HEK293T (cell line): ENCODE measurements around the gene PRKCA.

Experiments
- BHLHE40 ChIP-seq: fragments of 450-650 bp; IDR thresholded peaks from 2 replicates; pipeline ENCODE4 v1.6.1; 2016; ENCODE audit warnings: mild to moderate bottlenecking, moderate library complexity, borderline replicate concordance
- ELF4 ChIP-seq: fragments of 450-650 bp; IDR thresholded peaks from 2 replicates; pipeline ENCODE4 v1.6.1; 2017; ENCODE audit warnings: antibody characterized with exemption
- FOXA1 ChIP-seq: fragments of 450-650 bp; IDR thresholded peaks from 2 replicates; pipeline ENCODE4 v1.6.1; 2016; ENCODE audit warnings: mild to moderate bottlenecking
- FOXK2 ChIP-seq: fragments of 450-650 bp; IDR thresholded peaks from 2 replicates; pipeline ENCODE4 v1.6.1; 2016; ENCODE audit warnings: mild to moderate bottlenecking
- HDGF ChIP-seq: fragments of 450-650 bp; IDR thresholded peaks from 2 replicates; pipeline ENCODE4 v1.6.1; 2017; ENCODE audit warnings: antibody characterized with exemption, borderline replicate concordance
- LEF1 ChIP-seq: fragments of 450-650 bp; IDR thresholded peaks from 2 replicates; pipeline ENCODE4 v1.6.1; 2017; ENCODE audit warnings: mild to moderate bottlenecking, borderline replicate concordance
- NFRKB ChIP-seq: fragments of 450-650 bp; IDR thresholded peaks from 2 replicates; pipeline ENCODE4 v1.6.1; 2016; ENCODE audit warnings: mild to moderate bottlenecking, moderate library complexity
- SP1 ChIP-seq: fragments of 450-650 bp; IDR thresholded peaks from 2 replicates; pipeline ENCODE4 v1.6.1; 2017
- TARDBP ChIP-seq: fragments of 450-650 bp; IDR thresholded peaks from 2 replicates; pipeline ENCODE4 v1.6.1; 2016
- ZNF384 ChIP-seq: fragments of 450-650 bp; IDR thresholded peaks from 2 replicates; pipeline ENCODE4 v1.6.1; 2016

DNA sequence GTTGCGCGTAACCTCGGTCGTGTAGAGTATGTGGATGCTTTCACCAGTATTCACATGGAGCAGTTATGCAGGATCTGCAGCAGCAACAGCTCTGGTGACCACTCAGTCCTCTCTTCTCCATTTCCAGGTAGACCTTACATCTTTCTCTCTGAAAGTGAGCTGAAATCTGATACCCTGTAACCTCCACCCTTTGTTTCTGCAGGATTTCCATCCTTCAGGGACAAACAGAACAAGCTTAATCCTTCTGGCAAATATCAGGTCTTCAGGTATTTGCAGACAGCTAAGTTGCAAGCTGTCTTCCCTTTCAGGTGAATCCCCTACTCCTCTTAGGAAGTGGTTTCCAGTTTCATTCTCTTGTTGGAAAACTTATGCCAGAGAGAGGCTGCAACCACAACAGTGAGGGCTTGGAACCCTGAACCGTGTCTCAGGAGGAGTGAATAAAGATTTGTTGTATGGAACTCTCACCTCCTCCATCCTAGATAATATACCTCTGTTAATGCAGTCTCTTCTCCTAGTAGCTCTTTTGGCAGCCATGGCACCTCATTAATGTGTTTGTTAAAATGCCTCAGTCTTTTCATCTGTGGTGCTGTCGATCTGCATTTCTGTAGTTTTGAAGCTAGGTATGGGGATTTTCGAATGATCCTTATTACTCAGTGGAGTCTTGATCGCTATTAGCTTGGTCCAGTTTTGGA is 172.5 kb downstream of the PRKCA start:
- TF ChIP-seq BHLHE40 (no peak), ZNF384 (no peak), FOXK2 (no peak), FOXA1 (no peak), HDGF (no peak), TARDBP (no peak), NFRKB (no peak), ELF4 (no peak), LEF1 (no peak), SP1 (no peak)
